Neural progenitor cell (in vitro differentiated cells): Measurements from ENCODE around the gene ZBTB7B. TPM values are rescaled to one million over a fixed set of nuclear protein-coding genes. Genes with fewer than 3 reads are reported as not detected.

Experiments
- DNase-seq: peaks from one replicate; pipeline ENCODE4 v3.0.0-alpha.2; 2016; ENCODE audit warnings: low spot score
- H2AFZ ChIP-seq: fragments of 200-600 bp; sonication (generic); replicated peaks from 2 replicates; pipeline ENCODE4 v1.6.1; 2016; ENCODE audit warnings: antibody characterized with exemption
- H3F3A ChIP-seq: fragments of 200-600 bp; sonication (generic); 2 replicates; pipeline ENCODE4 v1.6.1; 2016; ENCODE audit warnings: antibody characterized with exemption, low read depth
- H3K27ac ChIP-seq: fragments of 200-600 bp; sonication (generic); 2 replicates; pipeline ENCODE4 v1.5.1; 2016; ENCODE audit warnings: mild to moderate bottlenecking
- H3K27me3 ChIP-seq: fragments of 200-600 bp; sonication (generic); 2 replicates; pipeline ENCODE4 v1.6.1; 2016; ENCODE audit warnings: mild to moderate bottlenecking, moderate library complexity
- H3K36me3 ChIP-seq: fragments of 200-600 bp; sonication (generic); 2 replicates; pipeline ENCODE4 v1.5.1; 2016
- H3K4me1 ChIP-seq: fragments of 200-600 bp; sonication (generic); 2 replicates; pipeline ENCODE4 v1.6.1; 2016; ENCODE audit warnings: mixed run types
- H3K4me2 ChIP-seq: fragments of 200-600 bp; sonication (generic); 2 replicates; pipeline ENCODE4 v1.6.1; 2016
- H3K4me3 ChIP-seq: fragments of 200-600 bp; sonication (generic); 2 replicates; pipeline ENCODE4 v1.5.1; 2016
- H3K79me2 ChIP-seq: fragments of 200-600 bp; sonication (generic); 2 replicates; pipeline ENCODE4 v1.6.1; 2016; ENCODE audit warnings: low read depth
- H3K9ac ChIP-seq: fragments of 200-600 bp; sonication (generic); 2 replicates; pipeline ENCODE4 v1.6.1; 2016
- H3K9me3 ChIP-seq: fragments of 200-600 bp; sonication (generic); 2 replicates; pipeline ENCODE4 v1.5.1; 2016; ENCODE audit warnings: low read depth
- H4K20me1 ChIP-seq: fragments of 200-600 bp; sonication (generic); 2 replicates; pipeline ENCODE4 v1.6.1; 2016; ENCODE audit warnings: low read depth
- H3K27ac Mint-ChIP-seq: 3 replicates; pipeline ENCODE4 v1.8.0; 2021; ENCODE audit warnings: mixed read lengths
- H3K27me3 Mint-ChIP-seq: 2 replicates; pipeline ENCODE4 v1.8.0; 2022; ENCODE audit warnings: low read depth, mild to moderate bottlenecking, inconsistent platforms, moderate library complexity, mixed read lengths; ENCODE audit not compliant: insufficient read depth
- H3K36me3 Mint-ChIP-seq: 3 replicates; pipeline ENCODE4 v1.8.0; 2021; ENCODE audit warnings: mixed read lengths
- H3K4me1 Mint-ChIP-seq: 3 replicates; pipeline ENCODE4 v1.8.0; 2021; ENCODE audit warnings: mixed read lengths
- H3K4me3 Mint-ChIP-seq: 3 replicates; pipeline ENCODE4 v1.8.0; 2021; ENCODE audit warnings: mild to moderate bottlenecking, moderate library complexity, mixed read lengths
- H3K9me3 Mint-ChIP-seq: 3 replicates; pipeline ENCODE4 v1.8.0; 2020; ENCODE audit warnings: mixed read lengths
- CTCF ChIP-seq: fragments of 200-600 bp; sonication (generic); IDR thresholded peaks from 2 replicates; pipeline ENCODE4 v1.5.1; 2017; ENCODE audit warnings: antibody characterized with exemption, mild to moderate bottlenecking
- EZH2 ChIP-seq: fragments of 200-600 bp; sonication (generic); IDR thresholded peaks from 2 replicates; pipeline ENCODE4 v1.6.1; 2017; ENCODE audit warnings: antibody characterized with exemption, mild to moderate bottlenecking, moderate library complexity
- EZH2phosphoT487 ChIP-seq: fragments of 200-600 bp; sonication (generic); IDR thresholded peaks from 2 replicates; pipeline ENCODE4 v1.6.1; 2017; ENCODE audit warnings: antibody characterized with exemption
- total RNA-seq: library from RNA; depleted of rRNA; stranded (reverse); fragments of >200 nt; gene quantifications from 2 replicates; pipeline ENCODE4 v1.2.3, GENCODE V29; 2015; ENCODE audit warnings: low replicate concordance

Gene ZBTB7B
- total RNA-seq, 1 donor from 2014 or later = 4.7 TPM

DNA sequence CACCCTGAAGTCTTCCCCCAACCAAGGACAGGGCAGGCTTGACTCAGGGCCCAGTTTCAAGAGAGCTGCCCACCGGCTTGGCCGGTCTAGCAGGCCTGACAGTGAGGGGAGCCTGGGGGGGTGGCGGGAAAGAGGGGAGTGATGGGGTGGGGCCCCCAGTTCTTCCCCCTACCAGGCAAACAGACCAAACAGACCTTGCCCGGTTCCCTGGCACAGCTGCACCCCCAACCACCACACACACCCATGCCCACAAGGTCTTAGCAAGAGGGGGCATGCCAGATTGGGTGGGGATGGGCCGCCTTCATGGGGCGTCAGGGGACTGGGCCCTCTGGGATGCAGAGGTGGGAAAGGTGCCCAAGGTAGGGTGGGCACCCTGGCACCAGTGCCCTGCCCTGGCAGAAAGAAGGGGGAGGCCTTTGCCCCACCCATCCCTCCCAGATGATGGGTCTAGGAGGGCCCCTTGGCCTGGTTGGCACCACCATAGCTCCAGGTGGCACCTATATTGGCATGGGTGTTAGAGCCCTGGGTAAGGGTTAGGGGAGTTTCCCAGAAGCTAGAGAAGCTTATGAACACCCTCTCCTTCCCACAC, 8.9 kb downstream of the ZBTB7B start:
- H3K9me3 Mint-ChIP-seq = no peaks in the 10 kb centered on the region
- peak overlapping the region; percentile 69 for H3K27ac Mint-ChIP-seq
- Histone ChIP-seq H3K27me3 (no peaks in the 10 kb centered on the region), H3F3A (peaks cover 19% of the 10 kb centered on the region), H4K20me1 (no peaks in the 10 kb centered on the region), H3K4me2 (peak overlapping the region; percentile 61), H3K4me1 (peaks cover 36% of the 10 kb centered on the region), H3K27ac (no peak overlapping the region), H3K4me3 (no peak overlapping the region), H3K9ac (no peak overlapping the region), H3K79me2 (peaks cover 22% of the 10 kb centered on the region), H3K9me3 (no peaks in the 10 kb centered on the region), H2AFZ (no peak overlapping the region), H3K36me3 (no peaks in the 10 kb centered on the region)
- peaks cover 2% of the 10 kb centered on the region for H3K27me3 Mint-ChIP-seq
- no peak overlapping the region for H3K4me3 Mint-ChIP-seq
- peaks cover 2% of the 10 kb centered on the region for H3K36me3 Mint-ChIP-seq
- no peak for TF ChIP-seq EZH2phosphoT487
- no peak for TF ChIP-seq CTCF
- TF ChIP-seq EZH2 = no peak
- DNase-seq = no peak
- peaks cover 20% of the 10 kb centered on the region for H3K4me1 Mint-ChIP-seq

DNA sequence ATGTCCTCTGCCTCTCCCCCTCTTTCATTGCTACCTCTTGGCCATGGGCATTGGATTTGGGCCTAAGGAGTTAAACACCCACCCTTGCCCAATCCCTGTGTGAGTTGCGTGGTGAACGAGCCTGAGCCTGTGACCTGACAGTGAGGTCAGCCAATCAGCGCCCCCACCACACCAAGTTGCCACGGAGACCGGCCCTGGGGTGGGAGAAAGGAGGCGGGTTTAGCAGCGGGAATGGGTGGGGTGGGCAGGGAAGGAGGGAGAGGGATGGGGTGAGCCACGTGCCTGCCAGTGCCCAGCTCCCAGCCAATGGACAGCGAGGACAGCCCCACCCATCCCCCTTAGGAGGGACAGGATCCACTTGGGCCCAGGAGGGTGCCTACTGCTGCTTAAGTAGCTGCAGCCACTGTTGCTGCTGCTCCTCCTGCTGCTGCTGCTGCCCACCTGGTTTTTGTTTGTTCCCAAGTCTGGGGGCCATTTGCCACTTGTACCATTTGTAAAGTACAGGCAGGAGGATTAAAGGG, 9.5 kb downstream of the ZBTB7B start:
- peak; percentile 89 for DNase-seq
- TF ChIP-seq EZH2phosphoT487 (no peak), CTCF (no peak), EZH2 (no peak)
- Histone ChIP-seq H2AFZ (no peak overlapping the region), H3K79me2 (peaks cover 17% of the 10 kb centered on the region), H3K9me3 (no peaks in the 10 kb centered on the region), H3K27ac (no peak overlapping the region), H3K4me1 (peaks cover 41% of the 10 kb centered on the region), H3K36me3 (no peaks in the 10 kb centered on the region), H3K4me3 (no peak overlapping the region), H3K27me3 (no peaks in the 10 kb centered on the region), H3F3A (peaks cover 22% of the 10 kb centered on the region), H3K9ac (no peak overlapping the region), H4K20me1 (no peaks in the 10 kb centered on the region), H3K4me2 (peak overlapping the region; percentile 61)
- Mint-ChIP-seq H3K9me3 (no peaks in the 10 kb centered on the region), H3K36me3 (peaks cover 2% of the 10 kb centered on the region), H3K27ac (peak overlapping the region; percentile 60), H3K4me1 (peaks cover 22% of the 10 kb centered on the region), H3K27me3 (peaks cover 2% of the 10 kb centered on the region), H3K4me3 (peak overlapping the region; percentile 35)

GRCh38 chr1:155012776-155013602, 10.4 kb downstream of the ZBTB7B start:
- H3K4me2 ChIP-seq = peak overlapping the region; percentile 61
- H3K4me1 ChIP-seq = peaks cover 40% of the 10 kb centered on the region
- no peaks in the 10 kb centered on the region for H3K9me3 ChIP-seq
- peaks cover 15% of the 10 kb centered on the region for H3K79me2 ChIP-seq
- no peak overlapping the region for H3K9ac ChIP-seq
- H4K20me1 ChIP-seq = no peaks in the 10 kb centered on the region
- no peak overlapping the region for H3K4me3 ChIP-seq
- Mint-ChIP-seq H3K27me3 (peaks cover 2% of the 10 kb centered on the region), H3K36me3 (peaks cover 2% of the 10 kb centered on the region), H3K9me3 (no peaks in the 10 kb centered on the region), H3K4me1 (peaks cover 27% of the 10 kb centered on the region), H3K27ac (peak overlapping the region; percentile 87), H3K4me3 (no peak overlapping the region)
- H2AFZ ChIP-seq = no peak overlapping the region
- H3K27me3 ChIP-seq = no peaks in the 10 kb centered on the region
- no peak overlapping the region for H3K27ac ChIP-seq
- TF ChIP-seq CTCF = no peak
- no peak for TF ChIP-seq EZH2phosphoT487
- TF ChIP-seq EZH2 = no peak
- peaks cover 22% of the 10 kb centered on the region for H3F3A ChIP-seq
- no peak for DNase-seq
- no peaks in the 10 kb centered on the region for H3K36me3 ChIP-seq
